GM20000 (cell line): Measurements from ENCODE around the gene ENPP3.

ENCODE experiments used
- DNase-seq: peaks from one replicate; pipeline ENCODE4 v3.0.0; 2012; ENCODE audit warnings: low spot score
- CTCF ChIP-seq: IDR thresholded peaks from 2 replicates; pipeline ENCODE4 v1.5.1; 2012; ENCODE audit warnings: mild to moderate bottlenecking, control low read depth; ENCODE audit errors: extremely low read depth, missing control alignments

Gene ENPP3

DNA sequence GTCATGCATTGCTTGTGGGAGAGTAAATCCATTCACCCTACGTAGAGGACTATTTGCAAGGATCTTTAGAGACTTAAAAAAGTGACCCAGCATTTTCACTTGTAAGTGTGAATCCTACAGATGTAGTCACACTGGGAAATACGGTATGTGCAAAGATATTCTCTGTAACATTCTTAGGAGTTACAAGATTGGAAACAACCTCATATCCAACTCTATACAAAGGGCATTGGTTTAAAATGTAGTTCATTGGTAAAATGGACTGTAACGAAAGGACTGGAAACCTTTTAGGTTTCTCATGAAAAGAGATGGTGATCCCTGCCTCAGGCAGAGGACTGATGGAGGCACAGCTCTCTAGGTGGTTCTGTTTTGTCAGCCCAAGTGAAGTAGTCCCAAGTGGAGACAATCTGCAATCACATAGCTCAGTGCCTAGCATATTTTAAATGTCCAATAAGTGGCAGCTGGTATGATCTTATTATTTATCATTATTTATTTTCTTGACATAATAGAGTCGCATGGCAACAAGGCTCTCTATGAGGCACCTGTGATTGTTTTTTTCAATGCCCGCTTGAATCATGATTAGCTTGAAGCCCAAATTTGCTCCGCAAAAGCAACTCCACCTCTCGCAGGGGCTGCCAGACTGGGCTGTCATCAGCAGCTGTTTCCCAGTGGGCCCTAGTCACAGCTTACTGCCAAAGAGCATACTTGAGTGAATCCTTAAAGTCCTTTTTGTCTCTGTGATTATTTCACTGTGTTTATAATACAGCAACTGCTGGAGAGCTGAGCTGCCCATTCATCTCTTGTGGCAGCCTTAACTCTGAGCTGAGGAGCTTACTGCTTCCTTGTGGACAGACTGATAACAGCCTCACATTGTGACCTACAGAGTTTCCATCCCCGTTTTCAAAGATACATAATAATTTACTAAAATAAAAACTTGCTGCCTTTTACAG, 150.9 kb downstream of the ENPP3 start:
- TF ChIP-seq CTCF: no peak
- no peak for DNase-seq

DNA sequence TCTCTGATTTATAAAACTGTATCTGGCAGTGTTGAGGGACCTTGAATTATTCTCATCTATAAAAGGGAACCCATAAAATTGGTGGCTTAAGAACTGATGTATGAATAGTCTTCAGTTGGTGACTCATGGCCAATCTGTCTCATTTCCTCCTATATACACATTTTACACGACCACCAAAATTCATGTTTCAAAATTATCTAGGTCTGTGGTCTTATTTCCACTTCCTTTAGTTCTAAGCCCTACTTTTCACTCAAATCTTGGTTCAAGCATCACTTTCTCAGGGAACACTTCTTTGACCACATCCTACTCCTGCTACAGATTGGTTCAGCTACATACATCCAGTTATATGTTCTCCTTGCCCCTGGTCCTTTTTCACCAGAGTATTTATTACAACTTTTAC, 152.1 kb downstream of the ENPP3 start:
- no peak for DNase-seq

GRCh38 chr6:131791476-131791875, 154.4 kb downstream of the ENPP3 start:
- TF ChIP-seq CTCF: no peak
- DNase-seq: no peak

More for the DNA sequence above, 152.1 kb downstream of the ENPP3 start:
- no peak for TF ChIP-seq CTCF

GRCh38 chr6:131792091-131792496, 155.0 kb downstream of the ENPP3 start:
- no peak for DNase-seq

DNA sequence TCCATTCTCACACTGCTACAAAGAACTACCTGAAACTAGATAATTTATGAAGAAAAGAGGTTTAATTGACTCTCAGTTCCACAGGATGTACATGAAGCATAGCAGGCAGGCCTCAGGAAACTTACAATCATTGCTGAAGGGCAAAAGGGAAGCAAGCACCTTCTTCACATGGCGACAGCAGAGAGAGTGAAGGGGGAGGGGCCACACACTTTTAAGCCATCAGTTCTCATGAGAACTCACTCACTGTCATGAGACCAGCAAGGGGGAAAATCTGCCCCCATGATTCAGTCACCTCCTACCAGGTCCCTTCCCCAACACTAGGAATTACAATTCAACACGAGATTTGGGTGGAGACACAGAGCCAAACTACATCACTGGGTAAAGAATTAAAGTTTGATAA, 158.3 kb downstream of the ENPP3 start:
- no peak for DNase-seq

More at GRCh38 chr6:131792091-131792496, 155.0 kb downstream of the ENPP3 start:
- no peak for TF ChIP-seq CTCF

More for the DNA sequence above, 158.3 kb downstream of the ENPP3 start:
- no peak for TF ChIP-seq CTCF
